SK-N-SH treated with all-trans-retinoic acid at 6 μM for 48 hours (cell line): Measurements from ENCODE around the gene FBXL13.

Experiments used
- ATAC-seq: fragments of 200-7000 bp; cut with Tn5 transposase; 3 replicates; pipeline ENCODE4 v1.9.1; 2020; ENCODE audit warnings: mild to moderate bottlenecking, moderate library complexity
- BACH2 ChIP-seq: fragments of 250-450 bp; sonication (Bioruptor Pico); IDR thresholded peaks from 2 replicates; pipeline ENCODE4 v1.9.0; 2021; ENCODE audit warnings: mild to moderate bottlenecking, borderline replicate concordance
- CREB5 ChIP-seq: fragments of 250-450 bp; sonication (Bioruptor Pico); IDR thresholded peaks from 2 replicates; pipeline ENCODE4 v1.5.1; 2020; ENCODE audit warnings: low read depth, mild to moderate bottlenecking, moderate library complexity
- CSDC2 ChIP-seq: fragments of 250-450 bp; sonication (Bioruptor Pico); IDR thresholded peaks from 2 replicates; pipeline ENCODE4 v1.5.0; 2020; ENCODE audit warnings: mild to moderate bottlenecking, moderate library complexity
- CSRNP3 ChIP-seq: fragments of 250-450 bp; sonication (Bioruptor Pico); IDR thresholded peaks from 2 replicates; pipeline ENCODE4 v1.5.1; 2021; ENCODE audit warnings: mild to moderate bottlenecking, moderate library complexity
- ESRRG ChIP-seq: fragments of 250-450 bp; sonication (Bioruptor Pico); IDR thresholded peaks from 2 replicates; pipeline ENCODE4 v1.6.1; 2021; ENCODE audit warnings: mild to moderate bottlenecking
- GLIS3 ChIP-seq: fragments of 250-450 bp; sonication (Bioruptor Pico); IDR thresholded peaks from 2 replicates; pipeline ENCODE4 v1.5.0; 2020; ENCODE audit warnings: mild to moderate bottlenecking, moderate library complexity
- ISL1 ChIP-seq: fragments of 250-450 bp; sonication (Bioruptor Pico); IDR thresholded peaks from 2 replicates; pipeline ENCODE4 v2.1.2; 2022; ENCODE audit warnings: mild to moderate bottlenecking, moderate library complexity
- OSR1 ChIP-seq: fragments of 250-450 bp; sonication (Bioruptor Pico); IDR thresholded peaks from 2 replicates; pipeline ENCODE4 v1.8.0; 2022; ENCODE audit warnings: moderate library complexity, mild to moderate bottlenecking, inconsistent platforms
- PATZ1 ChIP-seq: fragments of 250-450 bp; sonication (Bioruptor Pico); IDR thresholded peaks from 2 replicates; pipeline ENCODE4 v1.8.0; 2020; ENCODE audit warnings: mild to moderate bottlenecking, moderate library complexity, borderline replicate concordance
- POU6F1 ChIP-seq: fragments of 250-450 bp; sonication (Bioruptor Pico); IDR thresholded peaks from 2 replicates; pipeline ENCODE4 v1.8.0; 2021; ENCODE audit warnings: low read depth, mild to moderate bottlenecking, moderate library complexity, borderline replicate concordance
- PPARA ChIP-seq: fragments of 250-450 bp; sonication (Bioruptor Pico); IDR thresholded peaks from 2 replicates; pipeline ENCODE4 v1.5.0; 2020; ENCODE audit warnings: mild to moderate bottlenecking, borderline replicate concordance
- RARB ChIP-seq: fragments of 250-450 bp; sonication (Bioruptor Pico); IDR thresholded peaks from 2 replicates; pipeline ENCODE4 v1.8.0; 2021; ENCODE audit warnings: mild to moderate bottlenecking, moderate library complexity
- SNAI2 ChIP-seq: fragments of 250-450 bp; sonication (Bioruptor Pico); IDR thresholded peaks from 2 replicates; pipeline ENCODE4 v1.5.0; 2020; ENCODE audit warnings: mild to moderate bottlenecking, moderate library complexity
- TCF4 ChIP-seq: fragments of 250-450 bp; sonication (Bioruptor Pico); IDR thresholded peaks from 2 replicates; pipeline ENCODE4 v1.8.0; 2021; ENCODE audit warnings: mild to moderate bottlenecking, moderate library complexity, borderline replicate concordance
- TOX ChIP-seq: fragments of 250-450 bp; sonication (Bioruptor Pico); IDR thresholded peaks from 2 replicates; pipeline ENCODE4 v1.8.0; 2021; ENCODE audit warnings: mild to moderate bottlenecking, moderate library complexity, borderline replicate concordance
- TSHZ2 ChIP-seq: fragments of 250-450 bp; sonication (Bioruptor Pico); IDR thresholded peaks from 2 replicates; pipeline ENCODE4 v1.5.0; 2020; ENCODE audit warnings: mild to moderate bottlenecking, moderate library complexity
- ZC3H10 ChIP-seq: fragments of 250-450 bp; sonication (Bioruptor Pico); IDR thresholded peaks from 2 replicates; pipeline ENCODE4 v1.5.1; 2021; ENCODE audit warnings: mild to moderate bottlenecking, moderate library complexity
- ZFP3 ChIP-seq: fragments of 250-450 bp; sonication (Bioruptor Pico); IDR thresholded peaks from 2 replicates; pipeline ENCODE4 v1.5.0; 2020; ENCODE audit warnings: mild to moderate bottlenecking, moderate library complexity
- ZFP30 ChIP-seq: fragments of 450-650 bp; formaldehyde crosslinking; IDR thresholded peaks from 2 replicates; pipeline ENCODE4 v1.5.0; 2022; ENCODE audit warnings: mild to moderate bottlenecking, moderate library complexity
- ZNF565 ChIP-seq: fragments of 450-650 bp; formaldehyde crosslinking; conservative IDR thresholded peaks from 2 replicates; pipeline ENCODE4 v1.5.0; 2020; ENCODE audit warnings: low read depth, mild to moderate bottlenecking, moderate library complexity
- ZNF8 ChIP-seq: fragments of 450-650 bp; formaldehyde crosslinking; IDR thresholded peaks from 2 replicates; pipeline ENCODE4 v1.5.0; 2020; ENCODE audit warnings: mild to moderate bottlenecking, moderate library complexity

The FBXL13 gene

GRCh38 chr7:103010211-103010610 is 64.4 kb downstream of the FBXL13 start:
- ATAC-seq = no peak
- no peak for TF ChIP-seq POU6F1 (CRISPR knock-in tag)
- TF ChIP-seq TCF4 (CRISPR knock-in tag) = no peak
- TF ChIP-seq SNAI2 (CRISPR knock-in tag) = no peak
- no peak for TF ChIP-seq OSR1 (CRISPR knock-in tag)
- no peak for TF ChIP-seq PATZ1
- TF ChIP-seq ZNF565 = no peak
- TF ChIP-seq BACH2 (CRISPR knock-in tag) = no peak
- TF ChIP-seq CSRNP3 (CRISPR knock-in tag) = no peak
- no peak for TF ChIP-seq ISL1 (CRISPR knock-in tag)
- no peak for TF ChIP-seq CSDC2 (CRISPR knock-in tag)
- TF ChIP-seq ZNF8 = no peak
- TF ChIP-seq GLIS3 = no peak
- TF ChIP-seq RARB (CRISPR knock-in tag) = no peak
- TF ChIP-seq ZFP30 = no peak
- no peak for TF ChIP-seq PPARA (CRISPR knock-in tag)
- no peak for TF ChIP-seq TOX (CRISPR knock-in tag)
- TF ChIP-seq TSHZ2 (CRISPR knock-in tag) = no peak
- no peak for TF ChIP-seq CREB5 (CRISPR knock-in tag)
- TF ChIP-seq ZC3H10 (CRISPR knock-in tag) = no peak
- TF ChIP-seq ZFP3 (CRISPR knock-in tag) = no peak
- TF ChIP-seq, all 23 proteins: peak for 0

GRCh38 chr7:103009466-103010185 is 65.0 kb downstream of the FBXL13 start:
- no peak for ATAC-seq
- no peak for TF ChIP-seq ESRRG (CRISPR knock-in tag)
- no peak for TF ChIP-seq POU6F1 (CRISPR knock-in tag)
- no peak for TF ChIP-seq ZNF8
- TF ChIP-seq BACH2 (CRISPR knock-in tag) = no peak
- no peak for TF ChIP-seq ISL1 (CRISPR knock-in tag)
- no peak for TF ChIP-seq CSDC2 (CRISPR knock-in tag)
- no peak for TF ChIP-seq OSR1 (CRISPR knock-in tag)
- TF ChIP-seq PPARA (CRISPR knock-in tag) = no peak
- TF ChIP-seq ZC3H10 (CRISPR knock-in tag) = no peak
- no peak for TF ChIP-seq CREB5 (CRISPR knock-in tag)
